Measurements from ENCODE around the gene DMGDH.

DNA sequence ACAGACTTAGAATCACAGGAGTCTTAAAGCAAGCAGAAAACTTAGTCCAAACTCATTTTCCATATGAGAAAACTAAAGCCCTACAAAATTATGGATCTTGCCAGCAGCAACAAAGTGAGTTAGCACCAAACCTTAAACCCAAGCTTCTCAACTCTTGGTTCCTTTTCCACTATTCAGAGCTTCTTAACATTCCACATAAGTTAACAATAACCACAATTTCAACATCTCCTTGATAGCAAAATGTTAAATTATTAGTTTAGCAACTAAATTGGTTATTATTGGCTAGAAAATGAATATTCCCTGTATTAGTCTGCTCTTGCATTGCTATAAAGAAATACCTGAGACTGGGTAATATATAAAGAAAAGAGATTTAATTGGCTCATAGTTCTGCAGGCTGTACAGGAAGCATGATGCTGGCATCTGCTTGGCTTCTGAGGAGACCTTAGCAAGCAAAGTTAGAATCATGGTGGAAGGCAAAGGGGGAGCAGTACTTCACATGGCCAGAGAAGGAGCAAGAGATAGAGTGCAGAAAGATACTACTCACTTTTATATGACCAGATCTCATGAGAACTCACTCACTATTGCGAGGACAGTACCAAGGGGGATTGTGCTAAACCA is 58.1 kb downstream of the DMGDH start:
- TF ChIP-seq, protein P1, sequence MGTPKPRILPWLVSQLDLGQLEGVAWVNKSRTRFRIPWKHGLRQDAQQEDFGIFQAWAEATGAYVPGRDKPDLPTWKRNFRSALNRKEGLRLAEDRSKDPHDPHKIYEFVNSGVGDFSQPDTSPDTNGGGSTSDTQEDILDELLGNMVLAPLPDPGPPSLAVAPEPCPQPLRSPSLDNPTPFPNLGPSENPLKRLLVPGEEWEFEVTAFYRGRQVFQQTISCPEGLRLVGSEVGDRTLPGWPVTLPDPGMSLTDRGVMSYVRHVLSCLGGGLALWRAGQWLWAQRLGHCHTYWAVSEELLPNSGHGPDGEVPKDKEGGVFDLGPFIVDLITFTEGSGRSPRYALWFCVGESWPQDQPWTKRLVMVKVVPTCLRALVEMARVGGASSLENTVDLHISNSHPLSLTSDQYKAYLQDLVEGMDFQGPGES (IDR thresholded peaks at IDR 0.05): no peak
- TF ChIP-seq EZH2 (IDR thresholded peaks at IDR 0.05; ENCODE audit: borderline replicate concordance, control insufficient read depth, low read depth, low read length) (no peak), SMC3 (IDR thresholded peaks at IDR 0.05; ENCODE audit: borderline replicate concordance, low read length) (no peak), MYC (IDR thresholded peaks at IDR 0.05; ENCODE audit: insufficient read depth, insufficient read length, insufficient replicate concordance, low read length, severe bottlenecking) (no peak), CREB1 (IDR thresholded peaks at IDR 0.05; ENCODE audit: low read depth) (no peak), GABPA (IDR thresholded peaks at IDR 0.05; ENCODE audit: low read depth) (no peak), POLR2AphosphoS2 (IDR thresholded peaks at IDR 0.05; ENCODE audit: low read depth, low read length) (no peak)
- TF ChIP-seq, protein P2, sequence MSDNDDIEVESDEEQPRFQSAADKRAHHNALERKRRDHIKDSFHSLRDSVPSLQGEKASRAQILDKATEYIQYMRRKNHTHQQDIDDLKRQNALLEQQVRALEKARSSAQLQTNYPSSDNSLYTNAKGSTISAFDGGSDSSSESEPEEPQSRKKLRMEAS (IDR thresholded peaks at IDR 0.05; ENCODE audit: low read depth, low read length): no peak
- TF ChIP-seq, protein P3, sequence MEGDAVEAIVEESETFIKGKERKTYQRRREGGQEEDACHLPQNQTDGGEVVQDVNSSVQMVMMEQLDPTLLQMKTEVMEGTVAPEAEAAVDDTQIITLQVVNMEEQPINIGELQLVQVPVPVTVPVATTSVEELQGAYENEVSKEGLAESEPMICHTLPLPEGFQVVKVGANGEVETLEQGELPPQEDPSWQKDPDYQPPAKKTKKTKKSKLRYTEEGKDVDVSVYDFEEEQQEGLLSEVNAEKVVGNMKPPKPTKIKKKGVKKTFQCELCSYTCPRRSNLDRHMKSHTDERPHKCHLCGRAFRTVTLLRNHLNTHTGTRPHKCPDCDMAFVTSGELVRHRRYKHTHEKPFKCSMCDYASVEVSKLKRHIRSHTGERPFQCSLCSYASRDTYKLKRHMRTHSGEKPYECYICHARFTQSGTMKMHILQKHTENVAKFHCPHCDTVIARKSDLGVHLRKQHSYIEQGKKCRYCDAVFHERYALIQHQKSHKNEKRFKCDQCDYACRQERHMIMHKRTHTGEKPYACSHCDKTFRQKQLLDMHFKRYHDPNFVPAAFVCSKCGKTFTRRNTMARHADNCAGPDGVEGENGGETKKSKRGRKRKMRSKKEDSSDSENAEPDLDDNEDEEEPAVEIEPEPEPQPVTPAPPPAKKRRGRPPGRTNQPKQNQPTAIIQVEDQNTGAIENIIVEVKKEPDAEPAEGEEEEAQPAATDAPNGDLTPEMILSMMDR (IDR thresholded peaks at IDR 0.05 in 2 of 3, conservative IDR thresholded peaks at IDR 0.05 in 1 of 3; ENCODE audit: control insufficient read depth in 2 of 3, extremely low read depth in 1 of 3, insufficient read depth in 1 of 3, low read depth in 3 of 3, low read length in 3 of 3): 0 out of 6 replicates have a peak, but pooled peaks of 1 of the 3 experiments have one; percentile 12

All from GM12878 (cell line).